ENCODE measurements around the gene ALCAM. TPM values are rescaled to one million over a fixed set of nuclear protein-coding genes. Genes with fewer than 3 reads are reported as not detected.

Gene ALCAM
- polyA plus RNA-seq, 1 of the 3 experiments (the other 2 are of a cell fraction), result 58.3 TPM

DNA sequence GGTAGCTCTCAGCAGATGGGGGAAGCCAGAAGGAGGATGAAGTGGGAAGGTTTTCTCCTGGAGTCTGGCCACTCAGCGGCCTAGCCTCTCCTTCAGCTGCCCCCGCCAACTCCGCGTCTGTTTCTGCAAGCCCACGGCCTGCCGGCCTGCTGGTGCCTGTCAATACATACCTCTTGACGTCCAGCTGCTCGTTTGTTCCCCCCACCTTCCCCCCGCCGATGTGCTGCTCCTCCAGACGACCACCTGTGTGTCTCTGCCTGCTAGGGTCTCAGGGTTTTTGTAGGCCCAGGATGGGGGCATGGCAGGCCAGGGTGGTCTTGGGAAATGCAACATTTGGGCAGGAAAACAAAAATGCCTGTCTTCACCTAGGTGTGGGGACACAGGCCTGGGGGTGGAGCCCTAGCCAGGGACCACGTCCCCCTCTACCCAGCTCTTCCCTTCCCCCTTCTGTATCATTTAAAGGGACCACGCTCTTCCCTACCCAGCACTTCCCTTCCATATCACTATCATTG lies 137.8 kb downstream of the ALCAM start:
- Histone ChIP-seq H3F3A (replicated peaks; ENCODE audit: insufficient read depth) (peaks cover 17% of the 10 kb centered on the region), H3K27me3 (ENCODE audit: insufficient read depth) (no peaks in the 10 kb centered on the region), H3K79me2 (ENCODE audit: insufficient read depth) (peaks cover 96% of the 10 kb centered on the region), H3K9me3 (no peaks in the 10 kb centered on the region), H3K4me1 (ENCODE audit: control insufficient read depth in 1 of 2, insufficient read depth in 2 of 2, low read depth in 1 of 2, low read length in 1 of 2) (peaks cover 19 to 29% of the 10 kb centered on the region in 2 experiments; a peak in 3 of 4 replicates), H4K20me1 (ENCODE audit: insufficient read depth) (no peaks in the 10 kb centered on the region; the same call in 1 of the 2 replicates), H3K4me3 (ENCODE audit: low read depth in 2 of 2, low read length in 1 of 2) (no peak overlapping the region), H3K4me2 (no peak overlapping the region), H3K27ac (ENCODE audit: low read depth in 2 of 2, low read length in 1 of 2) (no peak overlapping the region; a peak in 1 of 4 replicates), H3K36me3 (replicated peaks in 1 of 2; ENCODE audit: control insufficient read depth in 1 of 2, insufficient read depth in 2 of 2, low read length in 1 of 2) (peaks cover 0 to 15% of the 10 kb centered on the region in 2 experiments), H2AFZ (ENCODE audit: low read depth) (no peak overlapping the region), H3K9ac (no peak overlapping the region), H3K9me2 (no peaks in the 10 kb centered on the region)
- ChIA-PET POLR2A (no interaction called here), CTCF (interaction anchor here (1.0 to 2.7 kb wide), 3 partner anchors 11 to 137 kb away, joined by 4 to 12 read pairs (median 6); partner anchors contain the start of gene ALCAM)
- 97% methylated on average over 11 of the region's 13 CpGs for WGBS (ENCODE audit: low lambda C conversion rate)
- DNase-seq, result no peak
- TF ChIP-seq RCOR1 (IDR thresholded peaks at IDR 0.05; ENCODE audit: low read length), result no peak
- TF ChIP-seq GATA2 (CRISPR knock-in tag; IDR thresholded peaks at IDR 0.05), result no peak
- no peak for TF ChIP-seq SMC3 (IDR thresholded peaks at IDR 0.05; ENCODE audit: low read depth, low read length)
- no peak for TF ChIP-seq NRF1 (IDR thresholded peaks at IDR 0.05; ENCODE audit: low read depth, low read length)

DNA sequence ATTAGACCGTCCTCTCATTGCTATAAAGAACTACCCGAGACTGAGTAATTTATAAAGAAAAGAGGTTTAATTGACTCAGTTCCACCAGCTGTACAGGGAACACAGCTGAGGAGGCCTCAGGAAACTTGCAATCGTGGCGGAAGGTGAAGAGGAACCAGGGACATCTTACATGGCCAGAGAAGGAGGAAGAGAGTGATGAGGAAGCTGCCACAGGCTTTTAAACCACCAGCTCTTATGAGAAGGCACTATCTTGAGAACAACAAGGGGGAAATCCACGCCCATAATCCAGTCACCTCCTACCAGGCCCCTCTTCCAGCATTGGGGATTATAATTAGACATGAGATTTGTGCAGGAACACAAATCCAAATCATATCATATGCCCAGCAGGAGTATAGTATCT lies 138.5 kb downstream of the ALCAM start:
- Histone ChIP-seq H3K36me3 (replicated peaks in 1 of 2; ENCODE audit: control insufficient read depth in 1 of 2, insufficient read depth in 2 of 2, low read length in 1 of 2) (peaks cover 0 to 16% of the 10 kb centered on the region in 2 experiments), H3K9me3 (no peaks in the 10 kb centered on the region), H3F3A (replicated peaks; ENCODE audit: insufficient read depth) (peaks cover 14% of the 10 kb centered on the region), H3K9ac (no peak overlapping the region), H3K9me2 (no peaks in the 10 kb centered on the region), H3K4me3 (ENCODE audit: low read depth in 2 of 2, low read length in 1 of 2) (no peak overlapping the region), H2AFZ (ENCODE audit: low read depth) (no peak overlapping the region), H4K20me1 (ENCODE audit: insufficient read depth) (no peaks in the 10 kb centered on the region; the same call in 1 of the 2 replicates), H3K4me1 (ENCODE audit: control insufficient read depth in 1 of 2, insufficient read depth in 2 of 2, low read depth in 1 of 2, low read length in 1 of 2) (peaks cover 19 to 22% of the 10 kb centered on the region in 2 experiments; a peak in 3 of 4 replicates), H3K27me3 (ENCODE audit: insufficient read depth) (no peaks in the 10 kb centered on the region), H3K79me2 (ENCODE audit: insufficient read depth) (peaks cover 96% of the 10 kb centered on the region), H3K4me2 (no peak overlapping the region), H3K27ac (ENCODE audit: low read depth in 2 of 2, low read length in 1 of 2) (no peak overlapping the region)
- no peak for DNase-seq
- 88% methylated on average over 5 of the region's 5 CpGs for WGBS (ENCODE audit: low lambda C conversion rate)
- TF ChIP-seq YY1 (IDR thresholded peaks at IDR 0.05; ENCODE audit: low read depth) (no peak), RXRA (IDR thresholded peaks at IDR 0.05; ENCODE audit: borderline replicate concordance, low read depth) (no peak), EP300 (IDR thresholded peaks at IDR 0.05; ENCODE audit: borderline replicate concordance in 1 of 2, low read depth in 1 of 2, low read length in 1 of 2) (no peak), SMC3 (IDR thresholded peaks at IDR 0.05; ENCODE audit: low read depth, low read length) (no peak), MXI1 (IDR thresholded peaks at IDR 0.05; ENCODE audit: low read depth, low read length) (no peak), TAF1 (IDR thresholded peaks at IDR 0.05; ENCODE audit: borderline replicate concordance, low read depth, low read length) (no peak), JUND (IDR thresholded peaks at IDR 0.05) (no peak), EZH2phosphoT487 (IDR thresholded peaks at IDR 0.05; ENCODE audit: borderline replicate concordance, low read depth) (no peak), TEAD4 (IDR thresholded peaks at IDR 0.05; ENCODE audit: borderline replicate concordance, insufficient read depth) (no peak), POLR2AphosphoS5 (IDR thresholded peaks at IDR 0.05; ENCODE audit: low read depth, low read length) (no peak), FOSL2 (IDR thresholded peaks at IDR 0.05; ENCODE audit: borderline replicate concordance, low read depth) (no peak), FOXJ3 (CRISPR knock-in tag; IDR thresholded peaks at IDR 0.05) (no peak)
- TF ChIP-seq, protein P1, sequence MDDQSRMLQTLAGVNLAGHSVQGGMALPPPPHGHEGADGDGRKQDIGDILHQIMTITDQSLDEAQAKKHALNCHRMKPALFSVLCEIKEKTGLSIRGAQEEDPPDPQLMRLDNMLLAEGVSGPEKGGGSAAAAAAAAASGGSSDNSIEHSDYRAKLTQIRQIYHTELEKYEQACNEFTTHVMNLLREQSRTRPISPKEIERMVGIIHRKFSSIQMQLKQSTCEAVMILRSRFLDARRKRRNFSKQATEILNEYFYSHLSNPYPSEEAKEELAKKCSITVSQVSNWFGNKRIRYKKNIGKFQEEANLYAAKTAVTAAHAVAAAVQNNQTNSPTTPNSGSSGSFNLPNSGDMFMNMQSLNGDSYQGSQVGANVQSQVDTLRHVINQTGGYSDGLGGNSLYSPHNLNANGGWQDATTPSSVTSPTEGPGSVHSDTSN (IDR thresholded peaks at IDR 0.05), result no peak
- TF ChIP-seq, protein P2, sequence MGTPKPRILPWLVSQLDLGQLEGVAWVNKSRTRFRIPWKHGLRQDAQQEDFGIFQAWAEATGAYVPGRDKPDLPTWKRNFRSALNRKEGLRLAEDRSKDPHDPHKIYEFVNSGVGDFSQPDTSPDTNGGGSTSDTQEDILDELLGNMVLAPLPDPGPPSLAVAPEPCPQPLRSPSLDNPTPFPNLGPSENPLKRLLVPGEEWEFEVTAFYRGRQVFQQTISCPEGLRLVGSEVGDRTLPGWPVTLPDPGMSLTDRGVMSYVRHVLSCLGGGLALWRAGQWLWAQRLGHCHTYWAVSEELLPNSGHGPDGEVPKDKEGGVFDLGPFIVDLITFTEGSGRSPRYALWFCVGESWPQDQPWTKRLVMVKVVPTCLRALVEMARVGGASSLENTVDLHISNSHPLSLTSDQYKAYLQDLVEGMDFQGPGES (IDR thresholded peaks at IDR 0.05; ENCODE audit: low read depth, low read length), result no peak
- TF ChIP-seq, protein P3, sequence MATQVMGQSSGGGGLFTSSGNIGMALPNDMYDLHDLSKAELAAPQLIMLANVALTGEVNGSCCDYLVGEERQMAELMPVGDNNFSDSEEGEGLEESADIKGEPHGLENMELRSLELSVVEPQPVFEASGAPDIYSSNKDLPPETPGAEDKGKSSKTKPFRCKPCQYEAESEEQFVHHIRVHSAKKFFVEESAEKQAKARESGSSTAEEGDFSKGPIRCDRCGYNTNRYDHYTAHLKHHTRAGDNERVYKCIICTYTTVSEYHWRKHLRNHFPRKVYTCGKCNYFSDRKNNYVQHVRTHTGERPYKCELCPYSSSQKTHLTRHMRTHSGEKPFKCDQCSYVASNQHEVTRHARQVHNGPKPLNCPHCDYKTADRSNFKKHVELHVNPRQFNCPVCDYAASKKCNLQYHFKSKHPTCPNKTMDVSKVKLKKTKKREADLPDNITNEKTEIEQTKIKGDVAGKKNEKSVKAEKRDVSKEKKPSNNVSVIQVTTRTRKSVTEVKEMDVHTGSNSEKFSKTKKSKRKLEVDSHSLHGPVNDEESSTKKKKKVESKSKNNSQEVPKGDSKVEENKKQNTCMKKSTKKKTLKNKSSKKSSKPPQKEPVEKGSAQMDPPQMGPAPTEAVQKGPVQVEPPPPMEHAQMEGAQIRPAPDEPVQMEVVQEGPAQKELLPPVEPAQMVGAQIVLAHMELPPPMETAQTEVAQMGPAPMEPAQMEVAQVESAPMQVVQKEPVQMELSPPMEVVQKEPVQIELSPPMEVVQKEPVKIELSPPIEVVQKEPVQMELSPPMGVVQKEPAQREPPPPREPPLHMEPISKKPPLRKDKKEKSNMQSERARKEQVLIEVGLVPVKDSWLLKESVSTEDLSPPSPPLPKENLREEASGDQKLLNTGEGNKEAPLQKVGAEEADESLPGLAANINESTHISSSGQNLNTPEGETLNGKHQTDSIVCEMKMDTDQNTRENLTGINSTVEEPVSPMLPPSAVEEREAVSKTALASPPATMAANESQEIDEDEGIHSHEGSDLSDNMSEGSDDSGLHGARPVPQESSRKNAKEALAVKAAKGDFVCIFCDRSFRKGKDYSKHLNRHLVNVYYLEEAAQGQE (IDR thresholded peaks at IDR 0.05; ENCODE audit: low read depth, low read length), result no peak
- CTCF ChIA-PET, result interaction anchor here (1.0 to 2.7 kb wide), 3 partner anchors 10 to 138 kb away, joined by 4 to 12 read pairs (median 6); partner anchors contain the start of gene ALCAM
- POLR2A ChIA-PET, result no interaction called here

Measured in SK-N-SH (cell line).